HG03571 (cell line): Measurements from ENCODE around the gene PTPRC.

Source experiments
- ATAC-seq: cut with Tn5 transposase; IDR thresholded peaks from one replicate; pipeline ENCODE4 v1.9.1; 2021; ENCODE audit not compliant: unreplicated experiment

PTPRC gene

DNA sequence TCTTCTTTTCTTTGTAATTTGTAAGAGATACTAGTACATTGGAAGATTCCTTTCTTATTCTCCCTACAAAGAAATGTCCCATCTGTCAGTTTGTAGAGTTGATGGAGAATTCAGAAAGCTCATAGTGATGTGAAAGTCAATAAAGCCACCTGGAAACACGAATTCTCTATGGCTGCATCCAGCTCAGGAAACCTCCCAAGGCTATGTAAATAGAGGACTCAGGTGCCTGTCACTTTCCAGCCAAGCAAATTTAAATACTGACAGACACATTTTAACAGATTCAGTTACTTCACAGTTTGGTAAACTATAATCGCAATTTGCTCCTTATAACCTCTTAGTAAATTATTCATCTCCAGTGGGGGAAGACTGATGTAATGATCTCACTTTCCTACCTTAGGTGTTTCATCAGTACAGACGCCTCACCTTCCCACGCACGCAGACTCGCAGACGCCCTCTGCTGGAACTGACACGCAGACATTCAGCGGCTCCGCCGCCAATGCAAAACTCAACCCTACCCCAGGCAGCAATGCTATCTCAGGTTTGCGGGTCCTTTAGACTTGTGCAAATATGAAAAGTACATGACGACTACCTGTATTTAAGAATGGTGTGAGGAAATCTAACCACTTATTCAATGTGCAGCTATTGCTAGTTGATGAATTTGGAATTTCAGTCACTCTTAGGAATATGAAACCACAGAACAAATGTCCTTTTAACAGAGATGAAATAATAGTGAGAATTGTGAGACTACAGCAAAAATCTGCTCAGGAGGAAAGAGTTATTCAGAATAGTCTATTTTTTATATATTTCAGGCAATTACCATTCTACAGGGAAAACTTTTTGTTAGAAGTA is 60.6 kb downstream of the PTPRC start:
- ATAC-seq, result no peak

DNA sequence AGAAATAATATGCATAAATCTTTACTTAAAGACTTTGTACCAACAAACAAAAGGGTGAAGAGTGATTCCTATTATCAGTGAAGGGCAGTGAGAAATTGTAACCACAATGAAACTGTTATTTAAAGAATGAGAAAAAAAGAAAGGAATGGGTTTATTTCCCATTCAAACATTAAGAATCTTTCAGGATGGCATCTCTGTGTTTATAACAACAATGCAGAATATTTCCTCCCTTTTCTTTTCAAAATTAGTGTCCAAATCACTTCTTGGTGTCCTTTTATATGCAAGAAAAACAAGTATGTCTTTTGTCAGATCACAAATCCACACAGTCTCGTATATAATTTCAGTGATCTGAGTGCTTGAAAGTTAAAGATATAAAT is 61.2 kb downstream of the PTPRC start:
- no peak for ATAC-seq

DNA sequence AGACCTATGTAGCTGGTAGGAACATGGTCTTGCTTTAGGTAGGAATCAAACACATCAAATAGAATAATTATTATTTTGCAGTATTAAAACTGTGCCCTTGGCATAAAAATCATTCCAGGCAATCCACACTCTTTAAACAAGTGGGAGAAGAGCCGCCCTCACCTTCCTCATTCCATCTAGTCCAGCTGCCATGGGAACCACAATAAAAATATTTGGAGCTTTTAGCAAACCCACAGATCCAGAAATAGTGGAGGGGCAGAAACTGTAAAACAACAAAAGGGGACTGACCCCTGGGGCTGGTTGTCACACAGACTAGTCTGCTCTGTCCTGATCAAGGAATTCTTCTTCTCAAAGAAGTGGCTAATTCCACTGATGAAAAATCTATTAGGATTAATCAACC is 61.6 kb downstream of the PTPRC start:
- no peak for ATAC-seq

DNA sequence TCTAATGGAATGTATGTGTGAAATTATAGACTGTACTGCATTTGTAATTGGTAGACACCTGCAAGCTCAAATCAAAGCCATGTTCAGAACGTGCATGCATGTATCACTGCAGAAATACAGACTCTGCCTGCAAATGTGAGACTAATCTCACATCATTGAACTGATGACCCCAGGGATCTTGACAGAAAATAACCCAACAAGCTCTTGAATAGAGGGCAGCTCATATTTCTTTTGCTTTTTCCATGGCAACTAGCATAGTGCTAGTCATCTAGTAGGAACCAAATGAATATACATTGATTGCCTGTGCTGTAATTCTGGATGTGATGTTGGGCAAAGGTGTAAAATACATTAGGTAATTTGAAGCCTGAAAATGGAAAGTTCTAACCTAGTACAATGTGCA is 62.4 kb downstream of the PTPRC start:
- ATAC-seq, result no peak

DNA sequence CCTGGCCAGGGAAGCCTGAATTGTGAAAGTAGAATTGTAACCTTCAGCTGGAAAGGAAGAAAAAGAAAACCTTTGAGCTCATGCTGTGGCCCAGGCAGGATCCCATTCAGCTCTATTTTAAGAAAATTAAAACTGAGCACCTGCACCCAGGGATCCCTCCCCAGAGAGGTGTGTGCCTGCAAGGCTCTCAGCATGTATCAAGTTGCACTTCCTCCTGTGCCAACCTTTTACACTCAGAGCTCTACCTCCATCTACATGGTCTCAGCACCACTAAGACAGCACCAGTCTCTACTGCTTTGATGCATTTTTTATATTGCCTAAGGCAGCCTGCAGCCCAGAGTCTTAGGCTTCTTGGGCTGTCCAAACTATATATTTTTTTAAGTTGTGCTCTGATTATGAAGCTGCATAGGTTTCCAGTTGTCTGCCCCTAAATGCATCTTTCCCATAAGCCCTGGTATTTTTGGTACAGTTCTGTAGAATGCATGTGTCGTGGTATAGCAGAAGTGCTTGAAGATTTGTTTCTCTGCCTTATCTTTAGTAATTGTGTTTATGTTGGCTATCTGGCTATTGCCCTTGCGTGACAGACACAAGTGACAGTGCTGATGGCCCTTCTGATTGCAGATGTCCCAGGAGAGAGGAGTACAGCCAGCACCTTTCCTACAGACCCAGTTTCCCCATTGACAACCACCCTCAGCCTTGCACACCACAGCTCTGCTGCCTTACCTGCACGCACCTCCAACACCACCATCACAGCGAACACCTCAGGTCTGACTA is 63.1 kb downstream of the PTPRC start:
- no peak for ATAC-seq

DNA sequence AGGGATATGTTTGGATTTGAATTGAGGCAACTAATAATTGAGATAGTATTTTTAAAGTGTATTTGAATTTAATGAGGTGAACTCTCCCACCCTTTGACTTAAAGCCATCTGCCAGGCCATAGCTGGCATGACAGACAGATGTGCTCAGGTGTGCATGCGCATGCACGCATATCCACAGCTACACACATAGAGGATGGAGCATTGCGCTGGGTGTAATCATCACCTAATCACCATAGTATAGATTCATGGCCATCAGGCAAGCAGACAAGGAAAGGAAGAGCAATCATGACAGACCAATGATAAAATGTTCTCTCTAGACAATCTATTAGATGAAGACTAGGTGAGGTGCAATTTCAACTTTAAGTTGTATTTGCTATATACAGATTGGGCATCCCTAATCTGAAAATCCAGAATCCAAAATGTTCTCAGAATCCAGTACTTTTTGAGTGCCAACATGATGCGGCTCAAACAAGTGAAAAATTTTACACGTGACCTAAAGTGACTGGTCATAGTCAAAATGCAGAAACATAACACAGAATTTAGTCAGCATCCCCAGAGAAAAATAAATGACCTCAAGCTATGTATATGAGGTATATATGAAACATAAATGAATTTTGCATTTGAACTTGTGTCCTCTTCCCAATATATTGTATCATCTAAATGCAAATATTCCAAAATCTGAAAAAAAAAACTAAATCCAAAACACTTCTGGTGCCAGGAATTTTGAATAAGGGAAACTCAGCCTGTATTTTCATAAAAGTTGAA is 70.1 kb downstream of the PTPRC start:
- no peak for ATAC-seq

DNA sequence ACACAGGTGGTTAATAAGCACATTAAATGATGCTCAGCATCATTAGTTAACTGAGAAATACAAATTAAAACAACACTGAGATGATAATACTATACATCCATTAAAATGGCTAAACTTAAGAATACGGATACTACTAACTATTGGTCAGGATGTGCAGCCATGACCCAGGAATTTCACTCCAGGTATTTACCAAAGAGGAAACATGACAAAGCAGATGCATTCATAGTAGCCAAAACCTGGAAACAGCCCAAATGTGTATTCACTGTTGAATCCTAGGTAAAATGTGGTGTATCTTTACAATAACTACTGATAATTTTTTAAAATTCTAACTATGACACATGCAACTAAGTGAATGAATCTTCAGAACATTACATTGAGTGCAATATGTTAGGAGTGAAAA is 73.0 kb downstream of the PTPRC start:
- no peak for ATAC-seq

DNA sequence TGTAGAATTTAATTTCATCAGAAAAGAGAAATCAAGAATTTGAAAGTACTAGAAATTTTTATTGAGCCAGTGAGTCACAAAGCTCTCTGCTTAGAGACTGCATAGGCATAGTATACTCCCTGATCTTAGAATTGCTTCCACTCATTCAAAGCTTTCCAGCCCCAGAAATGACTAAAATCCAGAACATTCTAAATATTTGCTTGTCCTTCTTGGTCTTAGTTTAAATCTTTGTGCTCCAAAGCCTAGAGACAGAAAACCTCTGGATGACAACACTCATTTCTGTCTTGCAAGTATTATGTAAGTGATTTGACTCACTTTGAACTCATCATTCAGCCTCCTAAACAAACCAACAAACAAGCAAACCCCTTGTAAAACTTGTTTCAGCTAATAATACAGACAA is 74.2 kb downstream of the PTPRC start:
- no peak for ATAC-seq

DNA sequence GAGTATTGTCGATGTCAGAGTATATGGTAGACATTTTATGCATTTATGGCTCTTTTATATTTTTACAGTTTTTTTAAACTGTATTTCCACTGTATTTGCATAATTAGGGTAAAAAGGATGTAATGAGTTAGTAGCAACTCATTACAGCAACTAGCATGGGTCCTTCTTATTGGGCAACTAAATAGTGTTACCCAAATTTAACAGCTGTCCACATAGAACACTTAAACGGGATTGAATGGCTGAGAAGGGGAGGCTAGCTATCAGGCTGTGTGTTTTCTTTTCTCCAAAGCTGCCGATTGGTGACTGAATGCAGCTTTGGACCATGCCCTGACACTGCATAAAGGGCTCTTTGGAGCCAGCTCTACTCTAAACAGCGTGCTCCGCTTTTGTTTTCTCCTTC is 75.4 kb downstream of the PTPRC start:
- ATAC-seq, result no peak

DNA sequence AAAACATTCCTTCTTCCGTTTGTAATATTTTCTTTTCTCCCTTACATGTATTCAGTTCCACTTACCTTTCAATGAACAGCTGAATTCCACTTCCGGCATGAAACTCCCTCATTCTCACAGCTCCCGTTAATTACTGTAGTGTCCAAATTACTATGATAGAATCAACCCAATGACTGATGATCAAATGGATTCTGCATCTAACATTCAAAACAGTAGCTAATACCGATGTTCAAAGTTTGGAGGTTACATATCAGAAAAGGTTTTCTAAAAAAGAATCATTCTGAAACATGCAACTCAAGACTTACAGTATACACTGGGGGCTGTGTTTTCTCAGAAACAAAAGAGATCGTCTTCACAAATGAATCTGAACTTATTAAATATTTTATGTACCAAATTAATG is 77.2 kb downstream of the PTPRC start:
- no peak for ATAC-seq

DNA sequence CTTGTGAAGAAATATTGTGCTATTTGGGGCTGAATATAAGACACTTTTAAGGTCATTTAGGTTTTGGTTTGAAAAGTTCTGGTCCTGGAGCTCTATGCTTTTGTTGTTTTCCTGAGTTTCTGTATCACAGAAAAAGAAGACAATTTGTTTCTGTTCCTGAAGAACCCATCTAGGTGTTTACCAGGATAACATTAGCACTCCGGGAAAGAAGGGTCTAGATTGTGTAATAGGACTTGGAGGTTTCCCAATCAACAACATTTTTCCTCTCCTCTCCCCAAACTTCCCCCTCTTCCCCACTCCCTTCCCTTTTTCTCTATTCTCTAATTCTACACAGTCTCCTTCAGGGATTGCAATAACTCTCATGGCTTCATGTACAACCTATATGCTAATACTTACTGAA is 78.7 kb downstream of the PTPRC start:
- no peak for ATAC-seq

DNA sequence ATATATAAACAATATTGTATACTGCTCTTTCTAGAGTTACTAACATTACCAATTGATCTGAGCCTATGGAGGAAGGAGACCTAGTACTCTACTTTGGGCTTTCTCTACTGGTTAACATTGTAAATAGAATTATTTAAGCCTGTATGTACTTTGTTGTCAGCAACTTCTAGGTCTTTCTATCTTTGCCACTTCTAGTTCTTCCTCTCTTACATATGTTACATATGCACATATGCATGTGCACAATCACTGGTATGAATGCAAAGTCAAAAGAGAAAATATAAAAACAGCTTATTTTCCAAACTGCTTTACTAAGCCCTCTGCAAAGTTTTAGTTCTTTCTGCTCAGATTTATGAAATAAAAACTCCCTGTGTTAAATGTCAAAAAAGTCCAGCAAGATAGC is 84.3 kb downstream of the PTPRC start:
- no peak for ATAC-seq

DNA sequence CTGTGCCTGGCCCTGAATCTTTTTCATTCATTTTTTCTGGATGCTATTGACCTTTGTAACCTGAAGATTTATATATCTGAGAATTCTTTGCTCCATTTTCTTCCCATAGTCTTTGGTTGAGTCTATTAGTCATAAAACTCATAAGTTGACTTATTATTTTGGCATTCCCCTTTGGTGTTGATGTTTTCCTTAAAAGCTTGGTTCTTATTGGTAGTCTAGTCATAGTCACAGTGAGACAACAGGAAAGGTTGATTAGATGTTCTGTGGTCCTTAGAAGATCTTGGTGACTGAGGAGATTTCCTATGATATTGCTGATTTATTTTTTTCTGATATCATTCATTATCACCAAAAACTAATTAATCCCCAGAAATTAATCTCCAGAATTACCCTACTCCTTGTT is 86.2 kb downstream of the PTPRC start:
- no peak for ATAC-seq

DNA sequence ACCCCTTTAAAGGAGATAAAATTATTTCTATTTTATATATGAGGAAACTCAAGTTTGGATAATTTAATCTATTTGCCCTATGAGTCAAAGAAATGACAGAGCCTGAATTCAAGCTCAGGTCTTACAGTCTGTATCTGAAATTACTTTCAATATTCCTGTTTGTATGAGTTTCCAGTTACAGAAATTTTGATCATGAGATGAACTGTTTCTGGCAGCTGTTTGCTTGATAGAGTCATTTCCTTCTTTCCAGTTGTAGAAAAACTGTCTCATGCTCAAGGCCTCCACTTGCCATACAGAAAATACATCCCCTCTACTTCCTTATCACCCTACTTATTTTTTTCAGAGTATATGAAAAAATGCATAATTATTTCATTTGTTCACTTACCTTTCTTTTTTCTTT is 87.6 kb downstream of the PTPRC start:
- ATAC-seq, result no peak

DNA sequence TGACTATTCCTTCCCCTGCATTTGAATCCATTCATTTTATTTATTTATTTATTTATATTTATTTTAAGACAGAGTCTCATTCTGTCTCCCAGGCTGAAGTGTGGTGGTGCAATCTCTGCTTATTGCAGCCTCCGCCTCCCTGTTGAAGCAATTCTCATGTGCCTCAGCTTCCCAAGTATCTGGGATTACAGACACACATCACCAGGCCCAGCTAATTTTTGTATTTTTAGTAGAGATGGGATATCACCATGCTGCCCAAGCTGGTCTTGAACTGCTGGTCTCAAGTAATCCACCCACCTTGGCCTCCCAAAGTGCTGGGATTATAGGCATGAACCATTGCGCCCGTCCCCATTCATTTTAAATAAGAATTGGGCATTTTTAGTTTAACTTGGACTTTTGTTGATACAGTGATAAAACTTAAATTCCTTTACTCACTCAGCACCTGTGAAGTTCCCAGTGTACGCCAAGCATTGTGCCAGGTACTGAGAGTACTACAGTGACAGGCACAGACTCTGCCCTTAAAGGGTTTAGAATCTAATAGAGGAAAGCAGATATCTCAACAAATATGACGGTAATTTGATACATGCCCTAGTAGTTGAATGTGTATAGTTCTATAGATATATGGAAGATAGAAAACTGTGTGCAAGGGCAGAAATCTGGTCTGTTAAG is 90.5 kb downstream of the PTPRC start:
- ATAC-seq, result no peak

DNA sequence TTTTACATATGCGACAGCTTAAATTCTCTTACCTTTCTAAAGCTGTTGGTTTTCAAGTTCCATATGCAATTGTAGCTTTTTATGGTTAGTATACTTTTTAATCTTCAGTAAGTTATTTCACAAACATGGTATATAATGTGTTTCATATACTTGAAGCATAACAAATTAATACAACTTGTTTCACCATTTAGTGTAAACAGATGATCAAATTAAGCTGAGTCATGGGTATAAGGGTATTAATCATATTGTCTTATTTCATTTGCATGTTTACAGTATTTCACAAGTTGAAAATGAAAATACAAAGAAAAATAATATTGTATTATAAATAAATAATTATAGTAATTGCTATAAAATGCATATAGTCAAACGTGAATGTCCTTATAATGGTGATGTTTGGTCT is 92.1 kb downstream of the PTPRC start:
- no peak for ATAC-seq

DNA sequence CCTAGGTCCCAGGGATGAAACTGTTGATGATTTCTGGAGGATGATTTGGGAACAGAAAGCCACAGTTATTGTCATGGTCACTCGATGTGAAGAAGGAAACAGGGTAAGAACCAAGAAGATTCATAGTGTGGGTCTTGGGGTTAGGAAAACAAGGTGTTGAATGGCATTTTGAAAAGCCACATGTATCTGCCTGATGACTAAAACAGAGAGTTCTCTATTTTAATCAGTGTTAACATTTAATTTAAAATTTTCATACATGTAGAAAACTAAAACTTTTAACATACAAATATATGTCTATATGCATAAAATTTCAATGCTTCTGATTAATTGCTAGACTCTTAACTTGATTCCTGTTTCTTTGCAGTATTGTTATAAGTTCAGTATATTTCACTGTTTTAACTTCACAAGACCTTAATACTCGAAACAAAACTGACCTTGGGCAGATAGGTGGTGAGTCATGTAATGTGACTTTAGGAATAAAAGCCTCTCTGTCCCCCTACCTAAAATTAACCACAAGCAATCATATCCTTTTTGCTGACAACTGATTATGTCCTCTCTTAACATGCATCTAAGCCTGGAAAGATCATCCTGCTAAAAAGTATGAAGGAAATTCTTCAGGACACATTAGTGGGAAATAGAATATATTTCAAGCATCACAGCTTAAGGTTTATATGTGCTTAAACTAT is 95.6 kb downstream of the PTPRC start:
- peak; percentile 80 for ATAC-seq

DNA sequence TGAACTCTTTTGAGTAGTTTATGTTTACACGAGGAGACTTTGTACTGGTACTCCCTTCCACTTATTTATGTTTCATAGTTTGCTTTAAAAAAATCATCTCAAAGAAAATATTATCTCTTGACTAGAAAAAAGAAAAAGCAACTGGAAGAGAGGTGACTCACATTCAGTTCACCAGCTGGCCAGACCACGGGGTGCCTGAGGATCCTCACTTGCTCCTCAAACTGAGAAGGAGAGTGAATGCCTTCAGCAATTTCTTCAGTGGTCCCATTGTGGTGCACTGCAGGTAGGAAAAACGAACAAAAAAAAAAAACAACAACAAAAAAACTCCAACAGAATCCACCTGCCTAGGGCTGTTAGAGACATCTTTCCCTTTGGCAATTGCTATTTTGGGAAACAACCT is 102.9 kb downstream of the PTPRC start:
- no peak for ATAC-seq

DNA sequence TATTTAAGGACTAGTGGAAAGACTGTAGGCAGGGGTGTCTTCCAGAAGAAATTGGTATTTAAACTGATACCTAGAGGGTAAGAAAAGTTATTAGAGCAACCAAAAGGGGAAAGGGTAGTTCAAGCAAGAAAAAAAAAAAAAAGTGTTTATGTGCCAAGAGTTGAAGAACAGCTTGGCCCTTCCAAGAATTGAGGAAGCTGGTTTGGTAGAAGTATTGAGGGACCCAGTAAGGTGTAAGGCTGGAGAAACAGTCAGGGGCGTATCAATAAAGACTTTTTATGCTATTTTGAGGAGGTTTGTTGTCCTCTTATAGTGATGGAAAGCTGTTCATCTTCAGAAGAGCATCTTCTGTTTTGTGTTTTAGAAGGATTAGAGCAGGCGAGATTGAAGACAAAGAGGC is 108.3 kb downstream of the PTPRC start:
- no peak for ATAC-seq

DNA sequence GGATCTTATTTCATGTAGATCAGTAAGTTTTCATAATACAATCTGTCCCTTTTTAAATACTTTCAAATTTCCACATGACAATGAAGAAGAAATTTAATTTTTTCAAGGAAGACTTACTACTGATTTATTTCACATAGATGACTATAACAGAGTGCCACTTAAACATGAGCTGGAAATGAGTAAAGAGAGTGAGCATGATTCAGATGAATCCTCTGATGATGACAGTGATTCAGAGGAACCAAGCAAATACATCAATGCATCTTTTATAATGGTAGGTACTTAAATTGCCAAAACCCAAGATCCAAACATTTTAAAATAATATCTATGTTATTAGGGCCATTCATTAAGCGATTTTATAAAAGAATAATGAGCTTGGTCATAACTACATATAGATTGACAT is 110.4 kb downstream of the PTPRC start:
- ATAC-seq, result no peak

DNA sequence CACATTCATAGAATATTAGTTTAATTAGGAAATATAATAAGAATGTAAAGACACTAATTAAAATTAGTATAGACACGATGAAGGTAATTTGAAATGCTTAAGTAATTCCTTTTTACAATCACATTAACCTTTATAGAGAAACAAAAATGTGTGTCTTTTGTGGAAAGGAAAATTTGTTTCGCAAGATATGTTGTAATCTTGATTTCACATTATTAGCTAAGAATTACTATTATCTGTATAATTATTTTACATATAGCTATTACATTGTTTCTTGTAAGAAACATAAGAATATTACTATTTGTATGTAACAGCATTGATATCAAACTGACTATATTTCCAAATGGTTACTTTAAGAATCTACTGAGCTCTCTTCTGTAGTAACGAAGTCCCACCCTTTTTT is 111.2 kb downstream of the PTPRC start:
- no peak for ATAC-seq
